ENCODE results near the gene RFC1. TPM values are rescaled to one million over a fixed set of nuclear protein-coding genes. Genes with fewer than 3 reads are reported as not detected.
A peak's percentile ranks its signal among the peaks of the same experiment; 100 is the strongest.

The RFC1 gene
- polyA plus RNA-seq, 1 of the 3 experiments (the other 2 are of a cell fraction), result 14.9 TPM

GRCh38 chr4:39410415-39410814 is 44.3 kb upstream of the RFC1 start:
- no peaks in the 10 kb centered on the region for H3K27me3 ChIP-seq (ENCODE audit: insufficient read depth)
- no peaks in the 10 kb centered on the region for H3K79me2 ChIP-seq (ENCODE audit: insufficient read depth)
- no peaks in the 10 kb centered on the region for H3K4me1 ChIP-seq (ENCODE audit: control insufficient read depth in 1 of 2, insufficient read depth in 2 of 2, low read depth in 1 of 2, low read length in 1 of 2)
- H3K9ac ChIP-seq, result no peak overlapping the region
- POLR2A ChIA-PET, result no interaction called here
- H3K4me3 ChIP-seq (ENCODE audit: low read depth in 2 of 2, low read length in 1 of 2), result no peak overlapping the region
- TF ChIP-seq RAD21 (IDR thresholded peaks at IDR 0.05; ENCODE audit: low read length) (peak; percentile 41), CTCF (IDR thresholded peaks at IDR 0.05) (peak; percentile 43), MEF2A (IDR thresholded peaks at IDR 0.05; ENCODE audit: borderline replicate concordance, low read depth) (no peak), USF2 (IDR thresholded peaks at IDR 0.05; ENCODE audit: borderline replicate concordance, low read depth, low read length) (no peak), TAF1 (IDR thresholded peaks at IDR 0.05; ENCODE audit: borderline replicate concordance, low read depth, low read length) (no peak), RXRA (IDR thresholded peaks at IDR 0.05; ENCODE audit: borderline replicate concordance, low read depth) (no peak), ELF1 (IDR thresholded peaks at IDR 0.05) (no peak), IRF3 (IDR thresholded peaks at IDR 0.05; ENCODE audit: low read depth, low read length) (no peak), YY1 (IDR thresholded peaks at IDR 0.05; ENCODE audit: low read depth) (no peak)
- H3K4me2 ChIP-seq, result no peak overlapping the region
- no peaks in the 10 kb centered on the region for H4K20me1 ChIP-seq (ENCODE audit: insufficient read depth)
- H3K9me3 ChIP-seq, result no peaks in the 10 kb centered on the region
- CTCF ChIA-PET, result no interaction called here
- H3K27ac ChIP-seq (ENCODE audit: low read depth in 2 of 2, low read length in 1 of 2), result no peak overlapping the region
- H2AFZ ChIP-seq (ENCODE audit: low read depth), result peak overlapping the region; percentile 16; the same call in 1 of the 2 replicates
- no peaks in the 10 kb centered on the region for H3K9me2 ChIP-seq
- 54% methylated on average over 5 of the region's 5 CpGs for WGBS (ENCODE audit: low lambda C conversion rate)
- DNase-seq, result no peak
- no peaks in the 10 kb centered on the region for H3F3A ChIP-seq (replicated peaks; ENCODE audit: insufficient read depth)
- H3K36me3 ChIP-seq (replicated peaks in 1 of 2; ENCODE audit: control insufficient read depth in 1 of 2, insufficient read depth in 2 of 2, low read length in 1 of 2), result no peaks in the 10 kb centered on the region

GRCh38 chr4:39407584-39407885 is 41.4 kb upstream of the RFC1 start:
- no peak overlapping the region for H2AFZ ChIP-seq (ENCODE audit: low read depth)
- H3K9me3 ChIP-seq, result no peaks in the 10 kb centered on the region
- DNase-seq, result no peak
- CTCF ChIA-PET, result interaction anchor here (0.7 kb wide), 1 partner anchor 16 kb away, joined by 3 read pairs; no protein-coding TSS in a partner anchor
- no peaks in the 10 kb centered on the region for H3K4me1 ChIP-seq (ENCODE audit: control insufficient read depth in 1 of 2, insufficient read depth in 2 of 2, low read depth in 1 of 2, low read length in 1 of 2)
- POLR2A ChIA-PET, result no interaction called here
- H3K27me3 ChIP-seq (ENCODE audit: insufficient read depth), result no peaks in the 10 kb centered on the region
- H3K9ac ChIP-seq, result no peak overlapping the region
- H3K4me3 ChIP-seq (ENCODE audit: low read depth in 2 of 2, low read length in 1 of 2), result no peak overlapping the region
- H3K4me2 ChIP-seq, result no peak overlapping the region
- H4K20me1 ChIP-seq (ENCODE audit: insufficient read depth), result no peaks in the 10 kb centered on the region
- H3K9me2 ChIP-seq, result no peaks in the 10 kb centered on the region
- no peaks in the 10 kb centered on the region for H3K36me3 ChIP-seq (replicated peaks in 1 of 2; ENCODE audit: control insufficient read depth in 1 of 2, insufficient read depth in 2 of 2, low read length in 1 of 2)
- H3K27ac ChIP-seq (ENCODE audit: low read depth in 2 of 2, low read length in 1 of 2), result no peak overlapping the region
- H3K79me2 ChIP-seq (ENCODE audit: insufficient read depth), result no peaks in the 10 kb centered on the region
- 31% methylated on average over 1 of the region's 1 CpG for WGBS (ENCODE audit: low lambda C conversion rate)
- TF ChIP-seq REST (IDR thresholded peaks at IDR 0.05; ENCODE audit: low read depth, low read length) (no peak), NRF1 (IDR thresholded peaks at IDR 0.05; ENCODE audit: low read depth, low read length) (no peak), EZH2phosphoT487 (IDR thresholded peaks at IDR 0.05; ENCODE audit: borderline replicate concordance, low read depth) (no peak)
- H3F3A ChIP-seq (replicated peaks; ENCODE audit: insufficient read depth), result no peaks in the 10 kb centered on the region
